GM19025 (cell line): ENCODE results near the gene TRIP13.

Source experiments
- ATAC-seq: cut with Tn5 transposase; IDR thresholded peaks from one replicate; pipeline ENCODE4 v1.9.1; 2021; ENCODE audit warnings: mild to moderate bottlenecking, low read depth, moderate library complexity; ENCODE audit not compliant: unreplicated experiment

The TRIP13 gene

DNA sequence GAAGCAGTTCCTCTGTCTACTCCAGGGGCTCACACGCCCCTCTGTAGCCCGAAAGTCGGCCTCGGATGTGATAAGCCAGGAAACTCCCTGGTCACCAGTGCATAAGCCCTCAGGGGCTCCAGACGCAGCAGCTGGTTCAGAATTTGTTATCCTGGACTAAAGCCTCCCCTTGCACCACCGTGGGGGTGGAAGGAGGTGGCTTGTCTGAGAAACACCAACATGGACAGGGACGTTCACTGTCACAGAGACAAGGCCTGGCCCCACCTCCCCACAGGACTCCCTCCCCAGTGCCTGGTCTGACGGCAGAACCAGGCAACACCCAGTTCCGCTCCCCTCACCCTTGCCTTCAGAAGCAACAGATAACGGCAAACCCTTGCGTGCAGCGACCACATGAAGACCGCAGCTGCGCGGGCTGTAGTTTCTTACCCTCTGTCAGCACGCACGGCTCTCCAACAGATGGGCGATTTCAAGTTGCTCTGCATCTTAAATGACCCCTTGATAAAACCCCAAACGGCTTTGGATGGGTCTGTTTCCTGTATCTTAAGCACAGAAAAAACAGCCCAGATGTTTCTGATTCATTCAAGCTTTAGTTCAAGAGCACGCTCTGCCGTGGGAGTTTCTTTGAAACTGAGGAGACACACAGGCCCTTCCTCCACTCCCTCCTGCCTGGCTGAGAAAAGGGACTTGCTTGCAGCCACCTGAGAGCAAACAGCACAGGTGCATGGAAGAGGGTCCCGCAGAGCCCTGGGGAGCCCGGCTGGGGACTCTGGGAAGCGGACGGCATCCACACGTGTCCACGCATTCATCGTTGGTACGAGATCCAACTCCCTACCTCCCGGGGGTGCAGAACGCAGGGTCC, 71.2 kb downstream of the TRIP13 start:
- ATAC-seq = peak; percentile 62

GRCh38 chr5:964821-965220, 72.1 kb downstream of the TRIP13 start:
- no peak for ATAC-seq

DNA sequence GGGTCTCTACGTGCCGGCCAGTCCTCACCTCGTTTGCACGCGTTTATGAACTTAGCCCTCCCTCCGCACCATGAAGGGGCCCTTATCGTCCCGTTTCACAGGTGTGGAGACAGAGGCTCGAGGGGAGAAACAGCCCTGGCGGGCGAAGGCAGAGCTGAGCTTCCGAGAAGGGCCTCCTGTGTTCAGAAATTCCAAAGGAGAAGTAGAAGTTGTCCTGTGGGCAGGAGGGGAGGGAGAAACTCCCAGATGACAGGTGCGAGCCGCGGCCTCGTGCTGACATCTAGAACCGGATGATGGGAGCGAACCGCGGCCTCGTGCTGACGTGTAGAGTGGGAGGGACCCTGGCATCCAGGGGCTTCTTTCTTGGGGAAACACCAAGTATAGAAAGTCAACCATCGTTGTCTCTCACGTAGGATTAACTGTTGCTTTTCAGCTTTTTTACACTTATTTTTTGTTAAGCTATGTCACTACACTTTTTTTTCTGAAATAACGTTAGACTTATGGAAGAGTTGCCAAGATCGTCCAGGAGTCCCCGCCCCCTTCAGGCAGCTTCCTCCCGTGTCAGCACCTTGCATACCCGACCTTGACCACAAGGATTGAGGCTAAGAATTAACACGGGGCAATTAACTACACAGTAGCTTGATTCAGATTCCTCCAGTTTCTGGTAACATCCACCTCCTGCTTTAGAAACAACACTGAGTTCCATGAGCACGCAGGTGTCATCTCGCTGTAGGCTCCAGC, 73.1 kb downstream of the TRIP13 start:
- no peak for ATAC-seq

DNA sequence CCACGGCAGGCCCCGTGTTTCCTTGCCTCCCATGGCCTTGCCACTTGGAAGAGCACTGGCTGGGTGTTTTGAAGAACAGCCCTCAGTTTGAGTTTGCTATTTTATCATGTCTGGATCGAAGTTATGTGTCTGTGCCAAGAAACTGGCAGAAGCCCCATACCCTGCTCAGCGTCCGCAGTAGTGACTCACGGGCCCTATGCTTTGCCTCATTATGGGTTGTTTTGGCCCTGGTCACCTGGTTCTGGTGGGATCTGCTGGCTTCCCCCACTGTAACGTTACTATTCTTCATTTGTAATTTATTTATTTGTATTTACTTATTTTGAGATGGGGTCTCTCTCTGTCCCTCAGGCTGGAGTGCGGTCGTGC, 73.6 kb downstream of the TRIP13 start:
- ATAC-seq = no peak

DNA sequence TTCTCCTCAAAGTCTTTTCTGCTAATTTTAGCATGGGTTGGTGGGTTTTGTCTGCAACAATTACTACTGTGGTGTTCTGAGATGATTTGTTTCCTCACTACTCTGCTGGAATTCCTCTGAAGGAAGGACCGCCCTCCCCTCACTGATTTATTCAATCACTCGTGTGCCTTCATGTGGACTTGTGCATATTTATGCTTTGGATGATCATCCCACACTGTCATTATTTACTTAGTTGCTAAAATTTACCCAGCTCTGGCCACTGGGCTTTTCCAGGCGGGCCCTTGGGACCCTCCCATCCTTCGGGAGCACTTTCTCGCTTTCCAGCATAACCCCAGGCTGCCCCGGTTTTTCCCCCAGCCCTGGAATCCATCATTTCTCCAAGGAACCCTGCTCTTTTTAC, 74.3 kb downstream of the TRIP13 start:
- ATAC-seq = no peak
